Measurements from ENCODE around the gene CCDC6. TPM values are rescaled to one million over a fixed set of nuclear protein-coding genes. Genes with fewer than 3 reads are reported as not detected.
"Not testable (repeated sequence)": the region's sequence is repeated elsewhere in the genome, so short reads cannot be mapped to it uniquely, and the experiment has no call there.

The CCDC6 gene
- total and polyA plus RNA-seq, 12 donors, result 4.4 to 22.8 (median 17.0) TPM

- intact Hi-C loops (cut with DNase I), result no loop called here
- peaks cover 0 to 20% (median 0%) of the 10 kb centered on the region in 9 donors for H3K4me1 ChIP-seq
- no peak for TF ChIP-seq CTCF (IDR thresholded peaks at IDR 0.05)
- no peak overlapping the region for H3K4me3 ChIP-seq
- peaks cover 0 to 65% (median 20%) of the 10 kb centered on the region in 9 donors for H3K36me3 ChIP-seq
- H3K27me3 ChIP-seq, result no peaks in the 10 kb centered on the region
- H3K9me3 ChIP-seq, result no peaks in the 10 kb centered on the region
- WGBS, 2 donors, result 87 to 94% methylated on average over 2 of the region's 2 CpGs
- H3K27ac ChIP-seq, result no peak overlapping the region
- DNase-seq (no peak), ATAC-seq (no peak)
These were observed 114.8 kb downstream of the CCDC6 start for GRCh38 chr10:59791601-59792000.

DNA sequence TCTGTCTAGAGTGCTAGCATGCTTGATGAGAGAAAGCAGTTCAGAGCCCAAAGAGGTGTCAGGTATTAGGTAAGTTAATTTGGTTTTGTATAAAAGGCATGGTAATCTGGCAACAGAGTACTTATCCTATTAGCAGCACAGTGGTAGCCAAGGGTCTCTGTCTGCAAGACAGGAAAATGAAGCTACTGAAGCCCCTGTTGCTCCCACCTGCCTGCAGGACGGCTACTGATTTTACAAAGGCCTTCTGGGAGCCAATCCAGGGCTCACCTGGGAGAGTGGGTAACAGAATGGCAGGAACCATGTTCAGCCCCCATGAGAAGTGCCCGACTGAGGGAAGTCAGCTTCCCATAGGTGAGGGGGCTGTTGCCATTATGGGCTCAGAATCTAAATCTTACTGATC is 116.3 kb downstream of the CCDC6 start:
- Histone ChIP-seq H3K36me3 (peaks cover 0 to 56% (median 20%) of the 10 kb centered on the region in 9 donors), H3K4me1 (peaks cover 0 to 25% (median 0%) of the 10 kb centered on the region in 9 donors)
- WGBS, 2 donors, result 49 to 50% methylated on average over 2 of the region's 2 CpGs
- H3K27ac ChIP-seq; intact Hi-C loops (cut with DNase I); DNase-seq; H3K9me3 ChIP-seq; ATAC-seq; H3K27me3 ChIP-seq; H3K4me3 ChIP-seq: not testable (repeated sequence)

DNA sequence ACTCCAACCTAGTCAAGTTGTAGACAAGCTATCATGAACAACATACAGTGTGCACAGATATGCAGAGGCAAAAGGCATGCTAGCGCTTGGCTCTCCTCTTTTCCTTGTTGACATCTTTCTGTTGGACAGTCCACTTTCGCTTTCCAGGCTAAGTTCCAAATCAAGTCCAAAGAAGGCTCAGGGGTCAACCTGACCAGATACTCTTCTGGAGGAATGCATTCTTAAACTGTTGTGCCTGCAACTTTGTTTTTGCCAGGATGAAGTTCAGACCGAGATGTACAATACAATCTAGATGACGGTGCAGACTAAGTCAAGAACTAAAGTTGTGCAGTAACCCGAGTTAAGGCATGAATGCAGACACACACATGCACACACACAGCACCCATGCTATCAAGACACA is 117.4 kb downstream of the CCDC6 start:
- Histone ChIP-seq H3K4me1 (peaks cover 0 to 23% (median 0%) of the 10 kb centered on the region in 9 donors), H3K36me3 (peaks cover 0 to 45% (median 20%) of the 10 kb centered on the region in 9 donors), H3K27ac (peak overlapping the region in 3 of 10 donors; percentile 48 to 56 (median 53))
- H3K9me3 ChIP-seq; DNase-seq; H3K27me3 ChIP-seq; H3K4me3 ChIP-seq; intact Hi-C loops (cut with DNase I): not testable (repeated sequence)
- peak; percentile 51 to 94 (median 84) for ATAC-seq
- WGBS, 2 donors, result 36 to 56% methylated on average over 5 of the region's 5 CpGs

- peaks cover 0 to 26% (median 8%) of the 10 kb centered on the region in 9 donors for H3K36me3 ChIP-seq
- intact Hi-C loops (cut with DNase I); DNase-seq; H3K9me3 ChIP-seq; ATAC-seq; H3K27me3 ChIP-seq; H3K4me3 ChIP-seq: not testable (repeated sequence)
- H3K4me1 ChIP-seq, result peaks cover 0 to 13% (median 0%) of the 10 kb centered on the region in 9 donors
- 86 to 94% methylated on average over 7 of the region's 7 CpGs for WGBS, 2 donors
- H3K27ac ChIP-seq, result peak overlapping the region in 1 of 10 donors; percentile 4
These were observed 119.3 kb downstream of the CCDC6 start for GRCh38 chr10:59787032-59787431.

DNA sequence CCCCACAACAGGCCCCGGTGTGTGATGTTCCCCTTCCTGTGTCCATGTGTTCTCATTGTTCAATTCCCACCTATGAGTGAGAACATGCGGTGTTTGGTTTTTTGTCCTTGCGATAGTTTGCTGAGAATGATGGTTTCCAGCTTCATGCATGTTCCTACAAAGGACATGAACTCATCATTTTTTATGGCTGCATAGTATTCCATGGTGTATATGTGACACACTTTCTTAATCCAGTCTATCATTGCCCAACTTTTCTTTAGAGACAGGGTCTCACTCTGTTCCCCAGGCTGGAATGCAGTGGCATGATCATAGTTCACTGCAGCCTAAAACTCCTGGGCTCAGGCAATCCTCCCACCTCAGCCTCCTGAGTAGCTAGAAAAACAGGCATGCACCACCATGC is 120.9 kb downstream of the CCDC6 start:
- Histone ChIP-seq H3K4me1 (peaks cover 0 to 18% (median 0%) of the 10 kb centered on the region in 9 donors), H3K36me3 (peaks cover 0 to 10% (median 0%) of the 10 kb centered on the region in 9 donors)
- ATAC-seq; intact Hi-C loops (cut with DNase I); H3K4me3 ChIP-seq; H3K9me3 ChIP-seq; H3K27ac ChIP-seq; DNase-seq; H3K27me3 ChIP-seq: not testable (repeated sequence)
- 92 to 95% methylated on average over 1 to 2 of the region's 3 CpGs for WGBS, 2 donors

- Histone ChIP-seq H3K4me3 (no peak overlapping the region), H3K27ac (no peak overlapping the region), H3K27me3 (no peaks in the 10 kb centered on the region), H3K9me3 (peaks cover 0 to 3% (median 0%) of the 10 kb centered on the region in 11 donors), H3K36me3 (no peaks in the 10 kb centered on the region), H3K4me1 (peaks cover 0 to 10% (median 0%) of the 10 kb centered on the region in 9 donors)
- ATAC-seq (no peak), DNase-seq (no peak)
- TF ChIP-seq CTCF (IDR thresholded peaks at IDR 0.05), result no peak
- 96 to 97% methylated on average over 8 of the region's 8 CpGs for WGBS, 2 donors
- intact Hi-C loops (cut with DNase I), result no loop called here
These were observed 124.8 kb downstream of the CCDC6 start for GRCh38 chr10:59781511-59781910.
